ENCODE results near the gene CKS1B.

CKS1B gene

GRCh38 chr1:154987326-154987725 is 12.8 kb downstream of the CKS1B start:
- DNase-seq (ENCODE audit: low spot score): no peak

DNA sequence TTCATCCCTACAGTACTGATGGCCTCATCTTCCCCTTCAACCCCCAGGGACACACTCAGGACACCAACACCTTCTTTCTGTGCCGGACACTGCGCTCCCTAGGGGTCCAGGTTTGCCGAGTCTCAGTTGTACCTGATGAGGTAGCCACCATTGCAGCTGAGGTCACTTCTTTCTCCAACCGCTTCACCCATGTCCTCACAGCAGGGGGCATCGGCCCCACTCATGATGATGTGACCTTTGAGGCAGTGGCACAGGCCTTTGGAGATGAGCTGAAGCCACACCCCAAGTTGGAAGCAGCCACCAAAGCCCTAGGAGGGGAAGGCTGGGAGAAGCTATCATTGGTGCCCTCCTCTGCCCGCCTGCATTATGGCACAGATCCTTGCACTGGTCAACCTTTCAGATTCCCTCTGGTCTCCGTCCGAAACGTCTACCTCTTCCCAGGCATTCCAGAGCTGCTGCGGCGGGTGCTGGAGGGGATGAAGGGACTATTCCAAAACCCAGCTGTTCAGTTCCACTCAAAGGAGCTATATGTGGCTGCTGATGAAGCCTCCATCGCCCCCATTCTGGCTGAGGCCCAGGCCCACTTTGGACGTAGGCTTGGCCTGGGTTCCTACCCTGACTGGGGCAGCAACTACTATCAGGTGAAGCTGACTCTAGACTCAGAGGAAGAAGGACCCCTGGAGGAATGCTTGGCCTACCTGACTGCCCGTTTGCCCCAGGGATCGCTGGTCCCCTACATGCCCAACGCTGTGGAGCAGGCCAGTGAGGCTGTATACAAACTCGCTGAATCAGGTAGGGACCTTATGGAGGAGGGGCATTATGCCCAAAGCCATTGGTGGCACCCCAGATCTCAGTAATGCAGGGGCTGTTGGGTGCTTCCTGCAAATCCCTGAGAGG is 13.8 kb downstream of the CKS1B start:
- no peak for DNase-seq (ENCODE audit: low spot score)

DNA sequence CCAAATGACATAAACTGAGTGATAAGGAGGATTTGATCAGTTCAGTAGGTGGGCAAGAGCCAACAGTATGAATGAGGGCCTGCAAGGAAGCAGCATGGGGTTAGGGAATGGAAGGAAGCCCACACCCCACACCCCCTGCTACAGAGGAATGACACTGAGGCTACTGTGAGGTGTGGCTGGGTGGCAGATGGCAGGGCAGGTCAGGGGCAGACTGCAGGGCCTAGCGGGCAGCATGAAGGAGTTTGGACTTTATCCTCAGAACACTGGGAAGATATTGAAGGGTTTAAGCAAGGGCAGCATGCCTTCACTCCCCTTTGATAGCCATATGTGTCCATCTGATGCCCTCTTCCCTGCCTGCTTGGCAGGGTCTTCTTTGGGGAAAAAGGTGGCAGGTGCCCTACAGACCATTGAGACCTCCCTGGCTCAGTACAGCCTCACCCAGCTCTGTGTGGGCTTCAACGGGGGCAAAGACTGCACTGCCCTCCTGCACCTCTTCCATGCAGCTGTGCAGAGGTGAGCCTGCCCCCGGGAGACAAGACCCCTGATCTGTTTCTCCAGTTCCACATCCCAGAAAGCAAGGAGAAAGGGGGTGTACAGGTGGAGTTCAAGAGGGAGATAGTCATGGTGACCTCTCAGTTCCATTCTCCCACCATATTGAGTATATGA is 14.8 kb downstream of the CKS1B start:
- no peak for DNase-seq (ENCODE audit: low spot score)

DNA sequence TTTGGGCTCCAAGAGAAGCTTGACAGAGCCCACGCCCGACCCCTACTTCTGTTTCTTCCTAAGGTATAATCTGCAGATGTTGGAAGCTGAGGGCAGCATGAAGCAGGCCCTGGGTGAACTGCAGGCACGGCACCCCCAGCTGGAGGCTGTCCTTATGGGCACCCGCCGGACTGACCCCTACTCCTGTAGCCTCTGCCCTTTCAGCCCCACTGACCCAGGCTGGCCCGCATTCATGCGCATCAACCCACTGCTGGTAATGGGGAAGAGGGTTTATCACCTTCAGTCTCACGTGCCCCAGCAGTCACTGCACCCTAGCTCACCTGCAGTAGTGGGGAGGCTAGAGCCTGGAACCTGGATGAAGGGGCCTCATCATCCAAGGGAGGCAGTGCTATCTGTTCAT is 15.8 kb downstream of the CKS1B start:
- no peak for DNase-seq (ENCODE audit: low spot score)

DNA sequence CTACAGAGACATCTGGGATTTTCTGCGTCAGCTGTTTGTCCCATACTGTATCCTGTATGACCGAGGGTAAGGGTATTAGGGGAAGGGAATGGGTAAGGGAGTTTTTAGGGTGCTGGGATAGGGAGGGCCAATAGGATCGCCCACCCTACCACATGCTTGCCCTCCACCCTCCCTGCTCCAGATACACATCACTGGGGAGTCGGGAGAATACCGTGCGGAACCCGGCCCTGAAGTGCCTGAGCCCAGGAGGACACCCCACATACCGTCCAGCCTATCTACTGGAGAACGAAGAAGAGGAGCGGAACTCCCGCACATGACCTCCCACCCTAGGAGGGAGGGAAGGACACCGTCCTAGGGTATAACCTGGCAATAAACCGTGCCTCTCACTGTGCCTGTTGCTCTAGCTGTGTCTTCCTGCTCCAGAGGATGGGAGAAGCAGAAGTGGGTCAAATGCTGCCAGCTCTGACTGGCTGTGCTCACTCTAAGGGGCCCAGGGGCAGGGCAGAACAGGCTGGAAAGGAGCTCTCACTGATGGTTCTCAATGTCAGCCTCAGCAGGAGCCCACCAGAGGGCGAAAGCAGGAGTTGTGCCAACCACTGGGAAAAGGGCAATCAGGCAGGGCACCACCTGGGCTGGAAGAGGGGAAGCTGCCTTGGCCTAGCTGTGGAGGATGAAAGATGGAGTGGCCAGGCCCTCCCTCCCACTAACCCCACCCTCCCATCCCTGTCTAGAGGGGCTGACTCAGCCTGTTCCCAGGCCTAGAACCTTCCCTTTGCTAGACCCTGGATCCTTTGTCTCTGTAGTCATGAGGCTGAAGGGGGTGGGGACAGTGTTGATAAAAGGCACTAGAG is 18.5 kb downstream of the CKS1B start:
- no peak for DNase-seq (ENCODE audit: low spot score)

DNA sequence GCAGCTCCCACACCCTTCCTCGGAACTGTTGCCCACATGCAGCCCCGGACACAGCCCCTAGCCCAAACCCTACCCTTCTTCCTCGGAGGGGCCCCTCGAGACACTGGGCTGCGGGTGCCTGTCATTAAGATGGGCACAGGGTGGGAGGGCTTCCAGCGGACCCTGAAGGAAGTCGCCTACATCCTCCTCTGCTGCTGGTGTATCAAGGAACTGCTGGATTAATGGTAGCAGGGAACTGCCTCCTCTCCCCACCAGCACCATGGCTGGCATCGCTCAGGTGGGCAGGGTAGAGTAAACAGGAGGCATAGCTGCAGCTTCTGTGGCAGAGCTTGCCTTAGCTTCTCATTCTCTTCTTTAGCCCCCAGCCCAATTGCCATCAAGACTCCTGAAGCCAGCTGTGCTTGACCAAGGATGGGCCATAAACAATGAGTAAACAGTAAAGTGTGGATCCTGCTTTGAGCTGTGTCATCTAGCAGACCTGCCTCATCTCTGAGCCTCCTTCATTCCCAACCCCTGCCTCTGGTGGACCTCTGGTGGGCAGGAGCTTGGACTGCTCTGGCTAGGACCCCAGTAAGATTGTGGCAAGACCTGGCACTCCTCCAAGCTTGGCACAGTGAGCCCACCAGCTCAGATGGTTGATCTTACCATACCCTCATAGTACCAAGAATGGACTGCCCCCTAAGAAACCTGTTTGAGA is 19.2 kb downstream of the CKS1B start, which contains the start of gene LENEP:
Gene LENEP, plus strand, starts transcription at position 15 of the 697 bp plus-strand sequence. Its CDS starts 22 bp downstream, at position 37.
- DNase-seq (ENCODE audit: low spot score): no peak

GRCh38 chr1:154994269-154994587 is 19.7 kb downstream of the CKS1B start:
- no peak for DNase-seq (ENCODE audit: low spot score)

DNA sequence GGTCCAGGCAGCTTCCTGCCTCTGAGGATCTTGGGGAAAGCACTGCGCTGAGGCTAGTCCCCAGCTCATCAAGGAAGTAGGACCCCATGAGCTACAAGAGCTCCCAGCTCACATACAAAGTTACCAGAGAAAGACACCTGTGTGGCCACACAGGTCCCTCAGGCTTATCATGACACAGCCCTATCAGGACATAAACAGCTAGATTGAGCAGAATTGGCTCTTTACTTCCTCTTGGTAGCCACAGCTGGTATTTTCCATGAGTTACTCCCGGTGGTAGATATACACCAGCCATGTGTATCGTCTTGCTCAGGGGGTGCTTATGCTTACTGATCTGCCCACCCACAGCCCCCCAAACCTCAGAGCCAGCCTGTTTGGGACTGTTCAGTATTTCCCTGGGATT is 20.1 kb downstream of the CKS1B start:
- DNase-seq (ENCODE audit: low spot score): no peak

- peak; percentile 84 for DNase-seq (ENCODE audit: low spot score)
Measured at GRCh38 chr1:154995301-154995983, 21.0 kb downstream of the CKS1B start.

DNA sequence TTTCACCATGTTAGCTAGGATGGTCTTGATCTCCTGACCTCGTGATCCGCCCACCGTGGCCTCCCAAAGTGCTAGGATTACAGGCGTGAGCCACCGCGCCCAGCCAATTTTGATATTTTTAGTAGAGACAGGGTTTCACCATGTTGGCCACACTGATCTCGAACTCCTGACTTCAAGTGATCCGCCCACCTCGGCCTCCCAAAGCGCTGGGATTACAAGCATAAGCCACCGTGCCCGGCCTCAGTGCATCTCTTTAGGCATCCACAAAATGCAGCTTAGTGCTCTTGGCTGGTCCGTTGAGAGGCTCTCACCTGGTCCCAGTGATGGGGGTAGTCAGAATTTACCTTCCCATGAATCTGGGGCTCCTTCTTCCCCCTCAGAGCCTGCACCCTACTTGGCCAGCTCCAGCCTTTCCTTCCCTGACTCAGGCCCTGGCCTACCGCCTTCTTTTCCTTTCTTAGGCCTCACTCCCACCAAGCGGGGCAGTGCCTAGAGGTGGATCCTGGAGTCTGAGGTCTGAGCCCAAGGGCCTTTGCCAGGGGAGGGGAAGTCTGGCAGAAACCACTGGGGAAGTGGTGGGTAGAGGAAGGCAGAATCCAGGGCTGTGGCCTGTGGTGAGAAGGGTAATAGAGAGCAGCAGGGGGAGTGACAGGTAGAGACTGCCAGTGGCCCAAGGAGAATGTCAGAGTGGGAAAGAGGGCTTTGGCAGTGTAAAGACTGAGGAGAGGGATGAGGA is 22.7 kb downstream of the CKS1B start:
- DNase-seq (ENCODE audit: low spot score): no peak

DNA sequence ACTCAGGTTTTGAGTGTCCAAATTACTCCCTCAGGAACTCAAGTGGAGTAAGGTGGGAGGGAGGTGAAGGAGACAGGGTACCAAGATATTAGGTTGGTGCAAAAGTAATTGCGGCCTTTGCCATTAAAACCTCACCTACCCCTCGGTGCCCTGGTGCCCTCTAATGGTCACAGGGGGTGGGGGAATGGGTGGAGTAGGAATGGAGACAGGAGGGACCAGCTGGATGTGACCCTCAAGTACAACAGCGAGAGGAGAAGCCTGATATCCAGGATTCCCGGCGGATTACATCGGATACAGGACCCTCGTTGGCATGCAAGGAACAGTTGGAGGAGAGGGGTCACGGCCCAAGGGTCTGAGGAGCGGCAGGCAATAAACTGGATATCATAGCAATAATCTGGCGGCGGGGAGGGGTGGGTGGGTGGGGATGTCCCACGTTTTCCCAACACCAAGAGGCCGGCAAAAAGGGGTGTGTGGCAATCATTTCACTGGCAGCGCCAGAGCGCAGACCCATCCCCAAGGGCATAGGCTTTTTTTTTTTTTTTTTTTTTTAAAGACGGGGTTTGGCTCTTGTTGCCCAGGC is 23.8 kb downstream of the CKS1B start:
- DNase-seq (ENCODE audit: low spot score): no peak

DNA sequence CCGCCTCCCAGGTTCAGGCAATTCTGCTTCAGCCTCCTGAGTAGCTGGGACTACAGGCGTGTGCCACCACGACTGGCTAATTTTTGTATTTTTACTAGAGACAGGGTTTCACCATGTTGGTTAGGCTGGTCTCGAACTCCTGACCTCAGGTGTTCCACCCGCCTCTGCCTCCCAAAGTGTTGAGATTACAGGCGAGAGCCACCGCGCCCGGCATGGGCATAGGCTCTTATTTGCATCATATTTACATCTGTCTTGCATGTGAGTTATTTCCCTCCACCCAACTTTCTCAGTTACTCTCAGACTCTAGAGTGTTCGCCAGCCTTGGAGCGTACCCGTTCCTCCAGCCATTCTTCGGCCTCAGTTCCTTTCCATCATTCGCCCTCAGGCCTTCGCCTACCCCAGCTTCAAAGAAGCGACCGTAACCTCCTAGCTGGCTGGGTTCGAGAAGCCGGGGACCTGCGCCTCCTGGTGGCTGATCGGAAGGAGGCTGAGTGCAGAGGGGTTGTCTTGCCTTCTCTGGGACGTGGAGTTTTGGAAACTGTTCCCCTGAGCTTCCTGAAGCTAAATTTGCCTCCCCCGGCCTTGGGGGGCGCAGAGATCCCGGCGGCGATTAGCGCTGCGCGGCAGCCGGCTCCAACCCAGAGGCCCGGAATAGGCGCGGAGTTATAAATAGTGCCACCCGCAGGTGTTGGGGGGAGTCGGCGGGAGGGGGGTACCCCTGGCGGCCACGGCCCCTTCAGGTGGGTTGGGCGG is 24.5 kb downstream of the CKS1B start:
- DNase-seq (ENCODE audit: low spot score): peak; percentile 82

DNA sequence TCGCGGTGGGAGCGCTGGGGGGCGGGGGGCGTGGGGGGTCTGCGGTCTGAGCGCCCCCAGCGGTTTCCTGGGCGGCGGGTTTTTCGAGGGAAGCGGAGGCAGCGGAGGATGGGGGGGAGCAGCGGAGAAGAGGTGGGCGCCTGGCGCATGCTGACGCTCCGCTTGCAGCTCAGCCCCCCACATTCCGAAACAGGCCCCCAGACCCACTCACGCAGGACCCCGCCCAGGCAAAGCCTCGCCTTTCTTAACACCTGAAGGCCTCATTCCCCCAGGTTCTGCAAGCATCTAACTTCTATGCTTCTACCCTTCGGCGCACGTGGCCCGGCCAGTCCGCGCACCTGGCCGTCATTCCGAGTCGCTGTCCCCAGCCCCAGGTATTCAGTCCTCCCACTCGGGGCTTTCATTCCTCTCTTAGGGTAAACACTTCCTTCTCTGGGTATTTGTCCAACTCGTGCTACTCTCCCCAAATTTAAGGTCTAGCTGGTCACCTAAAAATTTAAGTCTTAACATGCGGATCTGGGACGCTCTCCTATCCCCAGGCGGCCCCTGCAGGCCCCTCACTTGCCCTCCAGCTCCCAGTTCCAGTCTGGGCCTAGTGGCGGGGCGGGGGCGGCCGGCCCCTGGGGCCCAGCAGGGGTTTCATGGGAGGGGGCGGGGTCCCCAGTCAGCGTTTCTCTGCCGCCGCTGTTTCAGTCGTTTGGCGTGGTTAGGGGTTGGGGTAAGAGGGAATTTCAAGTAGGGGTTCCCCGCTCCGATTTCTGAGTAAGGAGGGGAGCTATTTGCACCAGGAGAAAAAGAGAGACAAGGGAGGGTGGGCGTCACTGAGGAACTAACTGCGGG is 25.3 kb downstream of the CKS1B start:
- DNase-seq (ENCODE audit: low spot score): no peak

GRCh38 chr1:155000411-155000725 is 25.9 kb downstream of the CKS1B start:
- no peak for DNase-seq (ENCODE audit: low spot score)

DNA sequence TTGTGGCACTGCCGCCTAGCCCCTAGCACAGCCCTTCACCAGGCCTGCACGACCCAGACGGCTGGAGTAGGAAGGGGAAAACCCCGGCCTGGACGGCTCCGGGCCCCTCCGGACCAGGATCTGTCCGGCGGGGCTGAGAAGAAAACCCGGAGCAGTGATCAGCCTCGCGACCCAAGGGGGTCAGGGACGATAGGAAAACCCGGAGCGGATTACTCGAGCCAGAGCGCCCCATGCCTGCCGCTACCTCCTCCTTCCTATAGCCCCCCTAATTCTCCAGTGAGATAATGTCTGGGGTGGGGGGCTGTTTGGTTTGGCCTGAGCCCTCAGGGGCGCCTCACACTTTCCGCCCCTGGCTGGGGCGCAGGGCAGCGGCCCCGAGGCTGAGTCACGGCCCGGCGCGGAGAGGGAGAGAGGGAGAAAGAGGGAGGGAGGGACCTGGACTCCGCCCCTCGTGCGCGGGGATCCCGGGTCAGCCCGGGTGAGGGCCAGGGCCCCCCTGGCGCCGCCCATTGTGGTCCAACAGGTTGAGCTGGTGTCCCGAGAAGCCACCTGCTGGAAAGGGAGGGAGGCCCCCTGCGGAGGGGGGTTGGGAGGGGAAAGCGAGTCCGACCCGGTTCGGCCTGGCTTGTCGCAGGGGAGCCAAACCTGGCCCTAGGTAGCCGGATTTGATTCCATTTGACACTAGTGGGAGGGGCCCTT is 26.4 kb downstream of the CKS1B start:
- peak; percentile 89 for DNase-seq (ENCODE audit: low spot score)

DNA sequence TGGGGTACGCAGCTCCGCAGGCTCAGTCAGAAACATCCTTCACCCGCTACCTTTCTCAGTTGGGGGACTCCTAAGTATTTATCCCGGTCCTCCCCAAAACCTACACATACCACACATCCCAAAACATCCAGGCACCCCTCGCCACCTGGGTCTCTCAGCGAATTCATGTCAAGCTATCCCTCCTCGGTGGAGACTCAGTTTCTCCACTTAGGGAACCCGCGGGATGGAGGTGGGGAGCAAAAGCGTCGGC is 26.9 kb downstream of the CKS1B start:
- DNase-seq (ENCODE audit: low spot score): no peak

DNA sequence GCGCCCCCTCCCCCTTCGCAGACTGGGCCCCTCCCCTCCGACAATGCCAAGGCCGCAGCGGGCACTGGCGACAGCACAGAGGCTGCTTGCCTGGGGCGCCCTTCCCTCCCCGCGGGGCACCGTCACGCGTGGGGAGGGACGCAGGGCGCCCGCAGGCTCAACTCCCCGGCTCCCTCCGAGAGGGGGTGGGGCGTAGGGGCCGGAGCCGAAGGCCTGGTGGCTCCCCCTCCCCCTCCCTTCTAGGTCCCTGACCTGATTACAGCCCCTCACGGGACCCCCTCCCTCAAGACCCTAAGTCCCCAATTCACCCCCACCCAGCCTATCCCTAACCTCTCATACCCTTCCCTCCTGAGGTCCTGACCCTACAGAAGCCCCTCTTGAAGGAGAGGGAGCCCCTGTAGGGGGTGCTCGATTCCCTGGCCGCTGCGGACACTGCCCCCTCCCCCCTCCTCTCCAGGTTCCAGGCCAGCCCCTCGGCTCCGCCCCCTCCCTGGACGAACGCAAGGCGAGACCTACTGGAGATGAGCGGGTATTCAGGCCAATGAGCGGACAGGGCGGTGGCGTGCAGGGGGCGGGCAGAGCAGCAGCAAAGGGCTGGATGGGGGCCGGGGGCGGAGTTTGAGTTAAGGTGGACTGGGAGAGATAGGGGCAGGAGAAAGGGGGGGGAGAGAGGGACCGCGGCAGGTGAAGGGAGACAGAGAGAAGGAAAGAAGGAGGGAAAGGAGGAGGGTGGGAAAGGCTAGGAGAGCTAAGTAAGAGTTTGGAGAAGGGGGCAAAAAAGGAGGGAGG is 27.4 kb downstream of the CKS1B start:
- DNase-seq (ENCODE audit: low spot score): peak; percentile 100
